IMR-90 (cell line): ENCODE results near the gene RYR1. TPM values are rescaled to one million over a fixed set of nuclear protein-coding genes. Genes with fewer than 3 reads are reported as not detected.

Source experiments
- ATAC-seq: fragments of 200-7000 bp; cut with Tn5 transposase; 2 replicates; pipeline ENCODE4 v1.9.1; 2020; ENCODE audit warnings: low read depth, mild to moderate bottlenecking, moderate library complexity
- BruUV-seq: library from RNA; stranded (reverse); fragments of 400-500 nt; replicated peaks from 2 replicates; lab custom pipeline; 2021; lab: Mats Ljungman, UMichigan
- CTCF ChIA-PET: fragments of 300-600 bp; formaldehyde crosslinking; extraction: SDS; loops from one replicate; lab custom pipeline; 2021; ENCODE audit warnings: antibody characterized with exemption; lab: Yijun Ruan, JAX
- POLR2A ChIA-PET: fragments of 300-600 bp; sonication (Branson Sonifier 250); formaldehyde crosslinking; loops from one replicate; lab custom pipeline; 2022; ENCODE audit warnings: antibody characterized with exemption; ENCODE audit not compliant: unreplicated experiment; lab: Charles Lee
- DNase-seq: peaks from one replicate; pipeline ENCODE4 v3.0.0; 2013
- H2AFZ ChIP-seq: replicated peaks from 2 replicates; pipeline ENCODE3; 2013; ENCODE audit warnings: low read length, mild to moderate bottlenecking; ENCODE audit not compliant: poor library complexity
- H2AK5ac ChIP-seq: 2 replicates; pipeline ENCODE4 v1.6.1; 2013; ENCODE audit warnings: low read depth, low read length, inconsistent platforms
- H2AK9ac ChIP-seq: replicated peaks from 2 replicates; pipeline ENCODE3; 2013; ENCODE audit warnings: mild to moderate bottlenecking, low read depth, low read length, moderate library complexity; ENCODE audit not compliant: poor library complexity
- H2BK120ac ChIP-seq: 2 replicates; pipeline ENCODE4 v1.6.1; 2013; ENCODE audit warnings: low read depth, low read length, inconsistent platforms
- H2BK15ac ChIP-seq: 3 replicates; pipeline ENCODE4 v1.6.1; 2013; ENCODE audit warnings: low read depth, low read length, inconsistent platforms
- H2BK20ac ChIP-seq: 2 replicates; pipeline ENCODE4 v1.6.1; 2013; ENCODE audit warnings: low read depth, mild to moderate bottlenecking, inconsistent platforms, low read length, moderate library complexity
- H2BK5ac ChIP-seq: 2 replicates; pipeline ENCODE4 v1.6.1; 2013; ENCODE audit warnings: mild to moderate bottlenecking, low read depth, low read length, inconsistent platforms; ENCODE audit not compliant: poor library complexity, severe bottlenecking
- H3K14ac ChIP-seq: replicated peaks from 2 replicates; pipeline ENCODE4 v1.6.1; 2013; ENCODE audit warnings: low read depth, low read length, inconsistent platforms
- H3K18ac ChIP-seq: 2 replicates; pipeline ENCODE4 v1.6.1; 2013; ENCODE audit warnings: low read depth, low read length, control low read depth
- H3K23ac ChIP-seq: 2 replicates; pipeline ENCODE4 v1.6.1; 2013; ENCODE audit warnings: low read depth, low read length, inconsistent platforms
- H3K27ac ChIP-seq: 2 replicates; pipeline ENCODE4 v1.5.1; 2013; ENCODE audit warnings: mild to moderate bottlenecking, control low read depth, low read length; ENCODE audit not compliant: insufficient read depth
- H3K27me3 ChIP-seq: 2 replicates; pipeline ENCODE4 v1.6.1; 2013; ENCODE audit warnings: low read length; ENCODE audit not compliant: control insufficient read depth, insufficient read depth
- H3K36me3 ChIP-seq: 2 replicates; pipeline ENCODE4 v1.6.1; 2013; ENCODE audit warnings: low read length, mixed read lengths; ENCODE audit not compliant: control insufficient read depth, insufficient read depth
- H3K4ac ChIP-seq: 2 replicates; pipeline ENCODE4 v1.6.1; 2013; ENCODE audit warnings: low read depth, low read length, inconsistent platforms
- H3K4me1 ChIP-seq: 2 replicates; pipeline ENCODE4 v1.6.1; 2013; ENCODE audit warnings: low read length, mixed read lengths; ENCODE audit not compliant: control insufficient read depth, insufficient read depth
- H3K4me2 ChIP-seq: 2 replicates; pipeline ENCODE4 v1.6.1; 2013; ENCODE audit warnings: low read depth, mild to moderate bottlenecking, control low read depth, low read length, moderate library complexity
- H3K4me3 ChIP-seq: 2 replicates; pipeline ENCODE4 v1.5.1; 2013; ENCODE audit warnings: low read depth, mild to moderate bottlenecking, control low read depth, low read length, moderate library complexity; ENCODE audit not compliant: insufficient read depth
- H3K56ac ChIP-seq: 2 replicates; pipeline ENCODE4 v1.6.1; 2013; ENCODE audit warnings: low read length, inconsistent platforms; ENCODE audit not compliant: insufficient read depth; ENCODE audit errors: extremely low read depth
- H3K79me1 ChIP-seq, 2 experiments: 2 replicates each; pipeline ENCODE4 v1.6.1; 2013; ENCODE audit warnings: low read length in 2 of 2, inconsistent platforms in 1 of 2, low read depth in 1 of 2
- H3K9ac ChIP-seq: 2 replicates; pipeline ENCODE4 v1.6.1; 2013; ENCODE audit warnings: low read depth, low read length, control low read depth
- H3K9me1 ChIP-seq: 2 replicates; pipeline ENCODE4 v1.6.1; 2013; ENCODE audit warnings: low read length, inconsistent platforms; ENCODE audit not compliant: insufficient read depth
- H3K9me3 ChIP-seq: 2 replicates; pipeline ENCODE4 v1.6.1; 2013; ENCODE audit warnings: low read length; ENCODE audit not compliant: control insufficient read depth, insufficient read depth
- H4K20me1 ChIP-seq: 2 replicates; pipeline ENCODE4 v1.6.1; 2013; ENCODE audit warnings: low read length, inconsistent platforms; ENCODE audit not compliant: insufficient read depth
- H4K5ac ChIP-seq: 2 replicates; pipeline ENCODE4 v1.6.1; 2013; ENCODE audit warnings: mild to moderate bottlenecking, low read depth, low read length, control low read depth
- H4K8ac ChIP-seq, 2 experiments: 2 replicates each; pipeline ENCODE4 v1.6.1; 2013; ENCODE audit warnings: low read depth in 2 of 2, low read length in 2 of 2, control low read depth in 1 of 2, inconsistent platforms in 1 of 2
- H4K91ac ChIP-seq: 2 replicates; pipeline ENCODE4 v1.6.1; 2013; ENCODE audit warnings: low read depth, low read length, inconsistent platforms; ENCODE audit not compliant: insufficient read depth
- CEBPB ChIP-seq: IDR thresholded peaks from 2 replicates; pipeline ENCODE4 v1.6.1; 2012; ENCODE audit warnings: low read depth, low read length, improper control_type of control experiment
- ELK1 ChIP-seq: fragments of 150-350 bp; IDR thresholded peaks from 2 replicates; pipeline ENCODE4 v1.6.1; 2016; ENCODE audit warnings: low read depth, mild to moderate bottlenecking, low read length, moderate library complexity, borderline replicate concordance
- FOS ChIP-seq: fragments of 150-350 bp; IDR thresholded peaks from 2 replicates; pipeline ENCODE4 v1.6.1; 2016; ENCODE audit warnings: low read depth, low read length
- MAZ ChIP-seq: IDR thresholded peaks from 2 replicates; pipeline ENCODE4 v1.6.1; 2012; ENCODE audit warnings: low read depth, mild to moderate bottlenecking, low read length, improper control_type of control experiment, moderate library complexity, borderline replicate concordance
- MXI1 ChIP-seq: IDR thresholded peaks from 2 replicates; pipeline ENCODE4 v1.6.1; 2012; ENCODE audit warnings: low read depth, mild to moderate bottlenecking, low read length, moderate library complexity, borderline replicate concordance
- NFE2L2 ChIP-seq: fragments of 150-350 bp; IDR thresholded peaks from 2 replicates; pipeline ENCODE4 v1.6.1; 2016; ENCODE audit warnings: low read depth, mild to moderate bottlenecking, low read length
- POLR2A ChIP-seq: IDR thresholded peaks from 2 replicates; pipeline ENCODE4 v1.6.1; 2012; ENCODE audit warnings: mild to moderate bottlenecking, low read depth, low read length
- RAD21 ChIP-seq: IDR thresholded peaks from 2 replicates; pipeline ENCODE4 v1.6.1; 2012; ENCODE audit warnings: low read length, improper control_type of control experiment
- RCOR1 ChIP-seq: IDR thresholded peaks from 2 replicates; pipeline ENCODE4 v1.6.1; 2012; ENCODE audit warnings: mild to moderate bottlenecking, low read length, improper control_type of control experiment; ENCODE audit not compliant: insufficient replicate concordance
- WGBS, 2 experiments: methylation state at CpG; one replicate each; pipeline versions ENCODE4 v1.1.5 to v1.1.7; 2013; ENCODE audit warnings: missing lambda C conversion rate in 2 of 2; ENCODE audit not compliant: insufficient read length in 1 of 2; ENCODE audit errors: extremely low coverage in 2 of 2; 5-methylcytosine and 5-hydroxymethylcytosine counted together
- dilution Hi-C: fragments of 300-500 bp; cut with HindIII; formaldehyde crosslinking; loops from one replicate; pipeline ENCODE4 v1.14.3; 2018; ENCODE audit warnings: low sequenced_read_pairs; ENCODE audit not compliant: unreplicated experiment
- in situ Hi-C: fragments of 300-500 bp; cut with MboI; formaldehyde crosslinking; loops from 3 replicates; pipeline ENCODE4 v1.14.3; 2019; ENCODE audit warnings: low sequenced_read_pairs, inconsistent platforms, mixed read lengths
- intact Hi-C: fragments of 100-400 bp; cut with micrococcal nuclease; formaldehyde crosslinking; loops from 2 replicates; pipeline ENCODE4 v1.10.0; 2022
- polyA plus RNA-seq, 3 experiments: library from polyadenylated mRNA; depleted of rRNA; stranded (reverse); fragments of >200 nt; gene quantifications; 2 replicates each; pipeline ENCODE4 v1.2.3, GENCODE V29; 2012; ENCODE audit warnings: low replicate concordance in 1 of 3
- total RNA-seq: library from RNA; depleted of rRNA; stranded (reverse); fragments of >200 nt; gene quantifications from 2 replicates; pipeline ENCODE4 v1.2.3, GENCODE V29; 2012
- TF ChIP-seq, protein P1 (sequence below): fragments of 150-350 bp; IDR thresholded peaks from 2 replicates; pipeline ENCODE4 v1.6.1; 2017; ENCODE audit warnings: mild to moderate bottlenecking, antibody characterized with exemption, low read length, low read depth

Gene RYR1
- total and polyA plus RNA-seq, 2 of the 4 experiments (the other 2 are of a cell fraction): not detected

GRCh38 chr19:38587562-38587961, 154.1 kb downstream of the RYR1 start:
- Histone ChIP-seq H2BK120ac (no peak overlapping the region), H4K5ac (no peak overlapping the region), H3K27me3 (peaks cover 2% of the 10 kb centered on the region; the same call in 1 of the 2 replicates), H3K4ac (no peak overlapping the region), H3K4me1 (no peaks in the 10 kb centered on the region), H3K9me3 (no peaks in the 10 kb centered on the region), H2AFZ (no peak overlapping the region), H2BK20ac (no peak overlapping the region), H3K23ac (no peak overlapping the region), H2BK15ac (no peak overlapping the region), H3K9ac (no peak overlapping the region), H4K20me1 (no peaks in the 10 kb centered on the region), H2BK5ac (no peak overlapping the region), H3K14ac (no peak overlapping the region), H4K8ac (no peak overlapping the region), H3K56ac (no peak overlapping the region), H4K91ac (no peak overlapping the region), H2AK9ac (no peak overlapping the region), H3K18ac (no peak overlapping the region), H2AK5ac (no peak overlapping the region), H3K4me2 (no peak overlapping the region), H3K79me1 (no peaks in the 10 kb centered on the region), H3K27ac (no peak overlapping the region), H3K4me3 (no peak overlapping the region), H3K36me3 (no peaks in the 10 kb centered on the region), H3K9me1 (no peaks in the 10 kb centered on the region)
- ChIA-PET CTCF (no interaction called here), POLR2A (no interaction called here)
- in situ Hi-C loops: no loop called here
- dilution Hi-C loops: no loop called here
- no TSS peak for BruUV-seq
- intact Hi-C loops: no loop called here
- 80% methylated on average over 1 of the region's 2 CpGs; no CpG with 5 or more reads in 1 of the 2 experiments for WGBS, 2 experiments
- DNase-seq (no peak), ATAC-seq (no peak)
- TF ChIP-seq ELK1 (no peak), FOS (no peak), RAD21 (no peak), POLR2A (no peak), NFE2L2 (no peak), CEBPB (no peak), MAZ (no peak), RCOR1 (no peak), MXI1 (no peak)
- TF ChIP-seq, protein P1, sequence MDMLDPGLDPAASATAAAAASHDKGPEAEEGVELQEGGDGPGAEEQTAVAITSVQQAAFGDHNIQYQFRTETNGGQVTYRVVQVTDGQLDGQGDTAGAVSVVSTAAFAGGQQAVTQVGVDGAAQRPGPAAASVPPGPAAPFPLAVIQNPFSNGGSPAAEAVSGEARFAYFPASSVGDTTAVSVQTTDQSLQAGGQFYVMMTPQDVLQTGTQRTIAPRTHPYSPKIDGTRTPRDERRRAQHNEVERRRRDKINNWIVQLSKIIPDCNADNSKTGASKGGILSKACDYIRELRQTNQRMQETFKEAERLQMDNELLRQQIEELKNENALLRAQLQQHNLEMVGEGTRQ: no peak
